GM23338 (cell line): ENCODE data around the gene PLSCR4. TPM values are rescaled to one million over a fixed set of nuclear protein-coding genes. Genes with fewer than 3 reads are reported as not detected.

Experiments
- ATAC-seq: fragments of 200-7000 bp; cut with Tn5 transposase; 3 replicates; pipeline ENCODE4 v1.9.1; 2020
- DNase-seq: peaks from one replicate; pipeline ENCODE4 v3.0.0-alpha.2; 2015; ENCODE audit warnings: low spot score
- H2AFZ ChIP-seq: fragments of 200-600 bp; sonication (generic); 2 replicates; pipeline ENCODE4 v1.8.0; 2016; ENCODE audit warnings: antibody characterized with exemption, mild to moderate bottlenecking, moderate library complexity
- H3F3A ChIP-seq: fragments of 200-600 bp; sonication (generic); replicated peaks from 2 replicates; pipeline ENCODE4 v1.8.0; 2017; ENCODE audit warnings: antibody characterized with exemption, mixed run types, low read depth
- H3K27ac ChIP-seq: fragments of 200-600 bp; sonication (generic); 2 replicates; pipeline ENCODE4 v1.6.1; 2016; ENCODE audit warnings: low read depth
- H3K27me3 ChIP-seq: fragments of 200-600 bp; sonication (generic); 2 replicates; pipeline ENCODE4 v1.8.0; 2016; ENCODE audit warnings: mild to moderate bottlenecking, mixed run types, moderate library complexity; ENCODE audit not compliant: insufficient read depth
- H3K36me3 ChIP-seq: fragments of 200-600 bp; sonication (generic); 2 replicates; pipeline ENCODE4 v1.8.0; 2016; ENCODE audit warnings: mild to moderate bottlenecking; ENCODE audit not compliant: insufficient read depth
- H3K4me1 ChIP-seq: fragments of 200-600 bp; sonication (generic); 2 replicates; pipeline ENCODE4 v1.8.0; 2016; ENCODE audit warnings: mild to moderate bottlenecking, moderate library complexity; ENCODE audit not compliant: insufficient read depth
- H3K4me2 ChIP-seq: fragments of 200-600 bp; sonication (generic); 2 replicates; pipeline ENCODE4 v1.7.1; 2017; ENCODE audit warnings: mixed run types
- H3K4me3 ChIP-seq: fragments of 200-600 bp; sonication (generic); 2 replicates; pipeline ENCODE4 v1.6.1; 2016; ENCODE audit warnings: mixed run types
- H3K79me2 ChIP-seq: fragments of 200-600 bp; sonication (generic); replicated peaks from 2 replicates; pipeline ENCODE4 v1.8.0; 2017; ENCODE audit warnings: mild to moderate bottlenecking; ENCODE audit not compliant: insufficient read depth
- H3K9me2 ChIP-seq: fragments of 200-600 bp; sonication (generic); 2 replicates; pipeline ENCODE4 v1.8.0; 2017; ENCODE audit not compliant: insufficient read depth
- H4K20me1 ChIP-seq: fragments of 200-600 bp; sonication (generic); replicated peaks from 2 replicates; pipeline ENCODE4 v1.8.0; 2017; ENCODE audit warnings: mild to moderate bottlenecking; ENCODE audit not compliant: insufficient read depth
- H3K27ac Mint-ChIP-seq: 2 replicates; pipeline ENCODE4 v1.8.0; 2020; ENCODE audit warnings: inconsistent platforms, mild to moderate bottlenecking, moderate library complexity, mixed read lengths
- H3K27me3 Mint-ChIP-seq: 3 replicates; pipeline ENCODE4 v1.8.0; 2022; ENCODE audit warnings: low read depth, mild to moderate bottlenecking, moderate library complexity, mixed read lengths, inconsistent platforms; ENCODE audit not compliant: insufficient read depth, poor library complexity
- H3K36me3 Mint-ChIP-seq: 3 replicates; pipeline ENCODE4 v1.8.0; 2021; ENCODE audit warnings: low read depth, mild to moderate bottlenecking, inconsistent platforms, moderate library complexity, mixed read lengths
- H3K4me1 Mint-ChIP-seq: 3 replicates; pipeline ENCODE4 v1.8.0; 2020; ENCODE audit warnings: mild to moderate bottlenecking, inconsistent platforms, mixed read lengths
- H3K4me3 Mint-ChIP-seq: 3 replicates; pipeline ENCODE4 v1.8.0; 2021; ENCODE audit warnings: moderate library complexity, mild to moderate bottlenecking, inconsistent platforms, mixed read lengths
- H3K9me3 Mint-ChIP-seq: 3 replicates; pipeline ENCODE4 v1.8.0; 2020; ENCODE audit warnings: moderate library complexity, mild to moderate bottlenecking, inconsistent platforms, mixed read lengths
- ETS1 ChIP-seq: IDR thresholded peaks from 2 replicates; pipeline ENCODE4 v1.6.1; 2016; ENCODE audit warnings: antibody characterized with exemption
- EZH2 ChIP-seq: fragments of 200-600 bp; sonication (generic); IDR thresholded peaks from one replicate; pipeline ENCODE4 v1.8.0; 2017; ENCODE audit warnings: antibody characterized with exemption, mild to moderate bottlenecking, low read depth; ENCODE audit not compliant: unreplicated experiment
- EZH2phosphoT487 ChIP-seq: fragments of 200-600 bp; sonication (generic); IDR thresholded peaks from one replicate; pipeline ENCODE4 v1.8.1; 2018; ENCODE audit warnings: antibody characterized with exemption; ENCODE audit not compliant: unreplicated experiment
- JUNB ChIP-seq: IDR thresholded peaks from one replicate; pipeline ENCODE4 v1.6.1; 2016; ENCODE audit warnings: antibody characterized with exemption; ENCODE audit not compliant: unreplicated experiment
- NANOG ChIP-seq: IDR thresholded peaks from 2 replicates; pipeline ENCODE4 v1.6.1; 2016; ENCODE audit warnings: antibody characterized with exemption, borderline replicate concordance
- POLR2AphosphoS5 ChIP-seq: IDR thresholded peaks from 2 replicates; pipeline ENCODE4 v1.6.1; 2016; ENCODE audit warnings: antibody characterized with exemption, low read depth
- STAT1 ChIP-seq: IDR thresholded peaks from one replicate; pipeline ENCODE4 v1.6.1; 2016; ENCODE audit warnings: antibody characterized with exemption; ENCODE audit not compliant: unreplicated experiment
- ZNF114 ChIP-seq: fragments of 250-450 bp; sonication (Bioruptor Pico); IDR thresholded peaks from 2 replicates; pipeline ENCODE4 v1.5.0; 2020; ENCODE audit warnings: mild to moderate bottlenecking, moderate library complexity
- ZNF331 ChIP-seq: fragments of 250-450 bp; sonication (Bioruptor Pico); IDR thresholded peaks from 2 replicates; pipeline ENCODE4 v1.5.0; 2020; ENCODE audit warnings: low read depth, mild to moderate bottlenecking, moderate library complexity
- polyA plus RNA-seq: library from polyadenylated mRNA; unstranded; fragments of >200 nt; fragmentation: Nextera tagmentation; extraction: Ambion mirVana; gene quantifications from 2 replicates; pipeline ENCODE4 v1.2.1, GENCODE V29; 2016
- total RNA-seq: library from RNA; depleted of rRNA; stranded (reverse); fragments of >200 nt; shearing (Covaris generic); gene quantifications from 2 replicates; pipeline ENCODE4 v1.2.3, GENCODE V29; 2014
- TF ChIP-seq, protein P1 (sequence below), 2 experiments: fragments of 200-600 bp in 1 of 2; sonication (generic) in 1 of 2; conservative IDR thresholded peaks; 2 replicates each; pipeline versions ENCODE4 v1.5.1 to v1.6.1; 2016 to 2017; ENCODE audit warnings: antibody characterized with exemption in 2 of 2, low read depth in 2 of 2, mild to moderate bottlenecking in 2 of 2, moderate library complexity in 1 of 2

PLSCR4 gene
- total and polyA plus RNA-seq, 2 experiments from 2014 or later, result 1.4 to 5.2 TPM

DNA sequence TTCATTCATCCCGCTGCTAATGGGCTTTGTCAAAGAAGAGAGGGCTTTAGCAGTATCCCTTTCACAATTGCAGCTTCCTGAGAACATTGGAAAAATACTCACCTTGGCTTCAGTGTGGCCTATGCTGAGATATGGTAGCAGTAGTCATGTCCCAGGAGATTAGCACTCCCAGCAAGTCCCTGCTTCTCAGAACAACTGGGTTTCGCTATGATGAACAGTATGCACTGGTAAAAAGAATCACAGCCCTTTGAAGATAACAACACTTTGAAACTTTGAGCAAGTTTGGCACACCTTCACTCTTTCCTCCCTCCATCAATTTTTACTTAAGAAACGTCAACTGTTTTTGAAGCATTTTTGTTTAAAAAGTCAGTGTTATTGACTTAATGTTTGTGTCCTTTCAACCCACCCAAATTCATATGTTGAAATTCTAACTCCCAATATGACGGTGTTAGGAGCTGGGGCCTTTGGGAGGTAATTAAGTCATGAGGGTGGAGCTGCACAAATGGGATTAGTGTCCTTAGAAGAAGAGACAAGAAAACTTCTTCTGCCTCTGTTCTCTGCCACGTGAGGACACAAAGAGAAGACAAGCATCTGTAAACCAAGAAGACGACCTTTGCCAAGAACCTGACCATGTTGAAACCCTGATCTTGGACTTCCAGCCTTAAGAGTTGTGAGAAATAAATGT is 17.8 kb upstream of the PLSCR4 start:
- Mint-ChIP-seq H3K4me3 (no peak overlapping the region), H3K9me3 (no peaks in the 10 kb centered on the region), H3K36me3 (no peaks in the 10 kb centered on the region), H3K4me1 (peaks cover 35% of the 10 kb centered on the region), H3K27ac (no peak overlapping the region), H3K27me3 (no peaks in the 10 kb centered on the region)
- no peaks in the 10 kb centered on the region for H4K20me1 ChIP-seq
- TF ChIP-seq ZNF114 (CRISPR knock-in tag) (no peak), ZNF331 (CRISPR knock-in tag) (no peak), ETS1 (no peak), JUNB (no peak), POLR2AphosphoS5 (no peak), EZH2 (no peak), NANOG (no peak), STAT1 (no peak)
- TF ChIP-seq, protein P1, sequence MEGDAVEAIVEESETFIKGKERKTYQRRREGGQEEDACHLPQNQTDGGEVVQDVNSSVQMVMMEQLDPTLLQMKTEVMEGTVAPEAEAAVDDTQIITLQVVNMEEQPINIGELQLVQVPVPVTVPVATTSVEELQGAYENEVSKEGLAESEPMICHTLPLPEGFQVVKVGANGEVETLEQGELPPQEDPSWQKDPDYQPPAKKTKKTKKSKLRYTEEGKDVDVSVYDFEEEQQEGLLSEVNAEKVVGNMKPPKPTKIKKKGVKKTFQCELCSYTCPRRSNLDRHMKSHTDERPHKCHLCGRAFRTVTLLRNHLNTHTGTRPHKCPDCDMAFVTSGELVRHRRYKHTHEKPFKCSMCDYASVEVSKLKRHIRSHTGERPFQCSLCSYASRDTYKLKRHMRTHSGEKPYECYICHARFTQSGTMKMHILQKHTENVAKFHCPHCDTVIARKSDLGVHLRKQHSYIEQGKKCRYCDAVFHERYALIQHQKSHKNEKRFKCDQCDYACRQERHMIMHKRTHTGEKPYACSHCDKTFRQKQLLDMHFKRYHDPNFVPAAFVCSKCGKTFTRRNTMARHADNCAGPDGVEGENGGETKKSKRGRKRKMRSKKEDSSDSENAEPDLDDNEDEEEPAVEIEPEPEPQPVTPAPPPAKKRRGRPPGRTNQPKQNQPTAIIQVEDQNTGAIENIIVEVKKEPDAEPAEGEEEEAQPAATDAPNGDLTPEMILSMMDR (conservative IDR thresholded peaks at IDR 0.05; ENCODE audit: low read depth in 2 of 2), result no peak
- H3K9me2 ChIP-seq, result no peaks in the 10 kb centered on the region; the same call in 1 of the 2 replicates
- H3K4me3 ChIP-seq, result no peak overlapping the region
- H3F3A ChIP-seq, result no peaks in the 10 kb centered on the region
- peaks cover 24% of the 10 kb centered on the region for H3K4me1 ChIP-seq
- H3K27me3 ChIP-seq, result no peaks in the 10 kb centered on the region
- no peak overlapping the region for H3K4me2 ChIP-seq
- no peak overlapping the region for H2AFZ ChIP-seq
- H3K27ac ChIP-seq, result no peak overlapping the region
- ATAC-seq (no peak), DNase-seq (no peak)
- no peaks in the 10 kb centered on the region for H3K36me3 ChIP-seq
- H3K79me2 ChIP-seq, result no peaks in the 10 kb centered on the region

DNA sequence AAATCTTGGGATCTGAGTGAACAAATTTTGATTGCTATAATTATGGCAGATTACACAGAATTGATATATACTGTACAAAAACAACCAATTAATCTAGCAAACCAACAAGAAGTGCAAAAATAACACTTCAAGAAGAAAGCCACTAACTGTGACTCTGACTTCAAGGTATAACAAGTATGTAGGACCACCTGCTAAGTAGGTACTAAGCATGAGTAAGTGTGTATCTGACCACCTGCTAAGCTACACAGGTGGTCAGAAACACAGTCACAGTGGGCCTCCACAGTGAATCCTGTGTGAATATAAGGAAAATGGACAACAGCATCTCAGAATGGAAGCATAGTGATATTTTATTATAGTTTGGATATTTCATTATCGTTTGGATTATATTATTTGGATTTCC is 14.8 kb upstream of the PLSCR4 start:
- H3K4me1 Mint-ChIP-seq, result peaks cover 41% of the 10 kb centered on the region
- no peaks in the 10 kb centered on the region for H3K79me2 ChIP-seq
- DNase-seq (no peak), ATAC-seq (no peak)
- no peak overlapping the region for H3K27ac ChIP-seq
- no peak overlapping the region for H3K4me3 Mint-ChIP-seq
- no peaks in the 10 kb centered on the region; the same call in 1 of the 2 replicates for H3K9me2 ChIP-seq
- TF ChIP-seq, protein P1 (conservative IDR thresholded peaks at IDR 0.05; ENCODE audit: low read depth in 2 of 2), result no peak
- TF ChIP-seq ZNF331 (CRISPR knock-in tag), result no peak
- no peak for TF ChIP-seq EZH2phosphoT487
- no peak overlapping the region for H3K4me3 ChIP-seq
- no peaks in the 10 kb centered on the region for H3F3A ChIP-seq
- H3K27me3 ChIP-seq, result no peaks in the 10 kb centered on the region
- H2AFZ ChIP-seq, result no peak overlapping the region
- peaks cover 22% of the 10 kb centered on the region for H3K4me1 ChIP-seq
- H3K36me3 ChIP-seq, result no peaks in the 10 kb centered on the region
- peak overlapping the region; percentile 1; the same call in 1 of the 2 replicates for H3K4me2 ChIP-seq
- no peak overlapping the region for H3K27ac Mint-ChIP-seq
- no peaks in the 10 kb centered on the region for H3K9me3 Mint-ChIP-seq
- H4K20me1 ChIP-seq, result no peaks in the 10 kb centered on the region
- no peaks in the 10 kb centered on the region for H3K27me3 Mint-ChIP-seq
- no peaks in the 10 kb centered on the region for H3K36me3 Mint-ChIP-seq
